ENCODE measurements around the gene ELAC2.

DNA sequence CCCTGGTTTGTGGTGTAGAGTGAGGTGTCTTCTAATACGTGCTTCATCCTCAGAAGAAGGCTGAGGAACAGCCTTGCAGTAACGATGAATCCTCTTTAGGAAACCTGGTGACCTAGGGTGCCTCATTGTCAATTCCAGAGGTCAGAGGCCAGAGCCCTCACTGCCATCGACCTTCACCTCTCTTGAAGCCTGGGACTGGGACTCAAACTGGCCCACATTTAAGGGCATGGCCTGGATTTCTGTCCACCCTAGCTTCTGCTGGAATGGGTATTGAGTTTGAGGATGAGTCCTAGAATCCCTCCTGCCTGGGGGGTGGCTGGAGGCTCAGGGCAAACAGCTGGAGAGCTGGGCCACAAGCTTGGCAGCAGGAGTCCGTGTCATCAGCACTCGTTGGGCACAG lies 38.6 kb downstream of the ELAC2 start:
- TF ChIP-seq ZNF274 (IDR thresholded peaks at IDR 0.05; ENCODE audit: low read depth, low read length) = no peak
- TF ChIP-seq YY1 (IDR thresholded peaks at IDR 0.05; ENCODE audit: insufficient read depth, insufficient read length) = no peak
- no peak for TF ChIP-seq SUZ12 (IDR thresholded peaks at IDR 0.05; ENCODE audit: extremely low read depth, insufficient read depth, insufficient read length)

Data from NT2/D1 (cell line).